Body of pancreas (tissue), 4 donors: ENCODE results near the gene COLEC11. TPM values are rescaled to one million over a fixed set of nuclear protein-coding genes. Genes with fewer than 3 reads are reported as not detected.
"Not testable (repeated sequence)": the region's sequence is repeated elsewhere in the genome, so short reads cannot be mapped to it uniquely, and the experiment has no call there.

Source experiments
- ATAC-seq: fragments of 150-250 bp; one replicate; pipeline ENCODE4 v1.9.1; 2016
- DNase-seq, 4 donors: peaks; one replicate each; pipeline ENCODE4 v3.0.0-alpha.2; 2019
- H3K27ac ChIP-seq, 4 donors: fragments of 200-600 bp; sonication (generic); 1 replicate in 3 of 4; 2 replicates in 1 of 4; pipeline versions ENCODE4 v1.5.1 to v1.6.1; 2016 to 2019; ENCODE audit warnings: mild to moderate bottlenecking in 1 of 4, mixed read lengths in 1 of 4, moderate library complexity in 1 of 4
- H3K27me3 ChIP-seq, 2 donors: fragments of 200-600 bp; sonication (generic); one replicate each; pipeline ENCODE4 v1.6.0; 2016; ENCODE audit warnings: mild to moderate bottlenecking in 1 of 2
- H3K36me3 ChIP-seq, 2 donors: fragments of 200-600 bp; sonication (generic); replicated peaks in 1 of 2; 2 replicates each; pipeline ENCODE4 v1.5.1; 2016; ENCODE audit warnings: low read depth in 2 of 2; ENCODE audit not compliant: insufficient read depth in 1 of 2
- H3K4me1 ChIP-seq: fragments of 200-600 bp; sonication (generic); one replicate; pipeline ENCODE4 v1.6.0; 2016
- H3K4me3 ChIP-seq, 2 donors: fragments of 200-600 bp; sonication (generic); 1 replicate in 1 of 2; 2 replicates in 1 of 2; pipeline ENCODE4 v1.5.1; 2016 to 2019
- H3K9me3 ChIP-seq, 3 donors: fragments of 200-600 bp; sonication (generic); 1 replicate in 2 of 3; 2 replicates in 1 of 3; pipeline ENCODE4 v1.5.1; 2016
- POLR2A ChIP-seq, 3 donors: fragments of 450-650 bp; IDR thresholded peaks; one replicate each; pipeline ENCODE4 v1.6.1; 2016; ENCODE audit warnings: antibody characterized with exemption in 3 of 3, mild to moderate bottlenecking in 2 of 3
- WGBS, 2 donors: methylation state at CpG; one replicate each; pipeline ENCODE4 v1.1.5; 2017; 5-methylcytosine and 5-hydroxymethylcytosine counted together
- intact Hi-C: fragments of 100-400 bp; cut with DNase I; formaldehyde crosslinking; loops from one replicate; pipeline ENCODE4 v1.15.1; 2023
- total RNA-seq, 2 donors: library from RNA; depleted of rRNA; stranded (reverse); fragments of >200 nt; gene quantifications; one replicate each; pipeline ENCODE4 v1.1.0, GENCODE V29; 2016
- TF ChIP-seq, protein P1 (sequence below), 7 experiments: fragments of 450-650 bp in 4 of 7; fragments of 200-600 bp in 3 of 7; sonication (generic) in 3 of 7; IDR thresholded peaks; one replicate each; pipeline ENCODE4 v1.5.1; 2016 to 2019; ENCODE audit warnings: antibody characterized with exemption in 7 of 7

The COLEC11 gene
- total RNA-seq, 2 donors from 2014 or later = 11.5 to 15.3 TPM

DNA sequence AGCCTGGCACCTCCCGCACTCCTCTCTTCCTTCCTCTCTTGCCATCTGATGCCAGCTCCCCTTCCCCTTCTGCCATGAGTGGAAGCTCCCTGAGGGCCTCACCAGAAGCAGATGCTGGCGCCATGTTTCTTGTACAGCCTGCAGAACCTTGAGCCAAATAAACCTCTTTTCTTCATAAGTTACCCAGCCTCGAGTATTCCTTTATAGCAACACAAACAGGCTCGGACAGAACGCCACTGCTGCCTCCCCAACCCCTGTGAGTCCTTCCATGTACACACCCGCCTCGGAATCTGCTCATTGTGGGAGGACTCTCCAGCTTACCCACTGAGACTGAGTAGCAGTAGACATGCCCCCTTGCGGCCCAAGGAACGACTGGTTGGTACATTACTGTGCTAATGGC is 28.1 kb upstream of the COLEC11 start:
- H3K4me3 ChIP-seq = no peak overlapping the region
- no peaks in the 10 kb centered on the region for H3K36me3 ChIP-seq
- no peak overlapping the region for H3K27ac ChIP-seq
- no peaks in the 10 kb centered on the region for H3K4me1 ChIP-seq
- DNase-seq (no peak), ATAC-seq (no peak)
- no peaks in the 10 kb centered on the region for H3K9me3 ChIP-seq
- TF ChIP-seq, protein P1, sequence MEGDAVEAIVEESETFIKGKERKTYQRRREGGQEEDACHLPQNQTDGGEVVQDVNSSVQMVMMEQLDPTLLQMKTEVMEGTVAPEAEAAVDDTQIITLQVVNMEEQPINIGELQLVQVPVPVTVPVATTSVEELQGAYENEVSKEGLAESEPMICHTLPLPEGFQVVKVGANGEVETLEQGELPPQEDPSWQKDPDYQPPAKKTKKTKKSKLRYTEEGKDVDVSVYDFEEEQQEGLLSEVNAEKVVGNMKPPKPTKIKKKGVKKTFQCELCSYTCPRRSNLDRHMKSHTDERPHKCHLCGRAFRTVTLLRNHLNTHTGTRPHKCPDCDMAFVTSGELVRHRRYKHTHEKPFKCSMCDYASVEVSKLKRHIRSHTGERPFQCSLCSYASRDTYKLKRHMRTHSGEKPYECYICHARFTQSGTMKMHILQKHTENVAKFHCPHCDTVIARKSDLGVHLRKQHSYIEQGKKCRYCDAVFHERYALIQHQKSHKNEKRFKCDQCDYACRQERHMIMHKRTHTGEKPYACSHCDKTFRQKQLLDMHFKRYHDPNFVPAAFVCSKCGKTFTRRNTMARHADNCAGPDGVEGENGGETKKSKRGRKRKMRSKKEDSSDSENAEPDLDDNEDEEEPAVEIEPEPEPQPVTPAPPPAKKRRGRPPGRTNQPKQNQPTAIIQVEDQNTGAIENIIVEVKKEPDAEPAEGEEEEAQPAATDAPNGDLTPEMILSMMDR (IDR thresholded peaks at IDR 0.05) = no peak
- no peak for TF ChIP-seq POLR2A (IDR thresholded peaks at IDR 0.05)
- intact Hi-C loops = no loop called here
- no peaks in the 10 kb centered on the region for H3K27me3 ChIP-seq
- 85 to 91% methylated on average over 9 of the region's 9 CpGs for WGBS, 2 donors

DNA sequence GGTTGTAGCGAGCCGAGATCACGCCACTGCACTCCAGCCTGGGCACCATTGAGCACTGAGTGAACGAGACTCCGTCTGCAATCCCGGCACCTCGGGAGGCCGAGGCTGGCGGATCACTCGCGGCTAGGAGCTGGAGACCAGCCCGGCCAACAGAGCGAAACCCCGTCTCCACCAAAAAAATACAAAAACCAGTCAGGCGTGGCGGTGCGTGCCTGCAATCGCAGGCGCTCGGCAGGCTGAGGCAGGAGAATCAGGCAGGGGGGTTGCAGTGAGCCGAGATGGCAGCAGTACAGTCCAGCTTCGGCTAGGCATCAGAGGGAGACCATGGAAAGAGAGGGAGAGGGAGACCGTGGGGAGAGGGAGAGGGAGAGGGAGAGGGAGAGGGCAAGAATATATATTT is 25.3 kb upstream of the COLEC11 start:
- H3K27ac ChIP-seq, DNase-seq, H3K27me3 ChIP-seq, H3K9me3 ChIP-seq, intact Hi-C loops, ATAC-seq, H3K4me1 ChIP-seq, H3K36me3 ChIP-seq, H3K4me3 ChIP-seq: not testable (repeated sequence)
- WGBS, 2 donors = 94% methylated on average over 9 to 16 of the region's 23 CpGs

DNA sequence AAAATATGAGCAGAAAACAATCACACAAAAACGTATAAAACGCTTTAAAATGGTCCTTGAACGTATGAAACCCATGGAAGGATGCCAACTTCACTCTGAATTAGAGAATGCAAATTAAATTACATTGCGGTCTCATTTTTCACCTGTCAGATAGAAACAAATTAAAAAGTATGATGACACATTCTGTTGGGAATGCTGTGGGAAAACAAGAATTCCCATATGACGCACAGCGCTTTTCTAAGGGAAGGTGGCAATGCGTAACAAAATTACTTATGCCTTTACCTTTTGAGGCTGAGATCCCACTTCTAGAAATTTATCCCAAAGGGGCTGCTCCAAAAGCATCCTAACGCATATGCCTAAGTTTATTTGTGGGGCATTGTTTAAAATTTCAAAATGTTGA is 23.6 kb upstream of the COLEC11 start:
- ATAC-seq (no peak), DNase-seq (no peak)
- Histone ChIP-seq H3K4me3 (no peak overlapping the region), H3K27me3 (no peaks in the 10 kb centered on the region), H3K27ac (no peak overlapping the region), H3K9me3 (no peaks in the 10 kb centered on the region), H3K36me3 (no peaks in the 10 kb centered on the region), H3K4me1 (peaks cover 9% of the 10 kb centered on the region)
- 69 to 75% methylated on average over 8 of the region's 8 CpGs for WGBS, 2 donors
- intact Hi-C loops = no loop called here
- TF ChIP-seq, protein P1 (IDR thresholded peaks at IDR 0.05) = no peak
- no peak for TF ChIP-seq POLR2A (IDR thresholded peaks at IDR 0.05)

DNA sequence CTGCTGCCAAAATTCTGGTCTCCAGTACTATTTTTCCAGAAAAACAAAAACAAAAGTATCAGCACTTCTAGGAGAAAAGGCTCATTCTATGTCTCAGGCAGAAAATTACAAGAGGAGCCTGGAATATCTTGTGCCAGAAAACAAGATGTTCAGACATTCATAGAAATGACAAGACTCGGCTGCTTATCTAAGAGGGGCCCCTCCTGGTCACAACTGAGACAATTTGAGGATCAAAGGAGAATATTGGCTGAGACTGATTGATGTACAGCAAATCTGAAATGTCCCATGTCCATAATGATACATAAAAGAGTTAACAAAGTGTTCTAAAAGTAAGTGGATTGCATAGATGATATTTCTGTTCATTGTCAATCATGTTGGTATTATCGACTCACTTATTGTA is 22.3 kb upstream of the COLEC11 start:
- H3K27me3 ChIP-seq = no peaks in the 10 kb centered on the region
- intact Hi-C loops = no loop called here

DNA sequence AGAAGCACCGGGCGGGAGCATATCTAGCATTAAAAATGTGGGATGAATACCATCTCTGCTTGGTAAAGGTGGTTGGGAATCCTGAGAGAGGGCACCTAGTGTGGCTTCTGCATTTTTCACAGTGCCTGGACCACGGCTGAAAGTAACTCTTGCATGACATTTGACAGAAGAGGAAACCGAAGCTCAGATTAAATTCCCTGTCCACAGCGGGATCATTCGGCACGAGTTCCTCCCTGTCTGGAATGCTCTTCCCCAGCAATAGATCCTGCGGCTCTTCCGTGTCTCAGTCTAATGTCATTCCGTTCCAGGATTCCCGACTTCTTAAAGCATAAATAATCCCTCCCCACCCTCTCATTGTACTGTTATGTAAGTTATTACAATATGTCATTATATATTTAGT is 20.8 kb upstream of the COLEC11 start:
- TF ChIP-seq, protein P1 (IDR thresholded peaks at IDR 0.05) = no peak
- no peak for TF ChIP-seq POLR2A (IDR thresholded peaks at IDR 0.05)
- no peak for ATAC-seq
- Histone ChIP-seq H3K9me3 (no peaks in the 10 kb centered on the region), H3K4me3 (no peak overlapping the region), H3K36me3 (peaks cover 0 to 5% of the 10 kb centered on the region in 2 donors), H3K27ac (no peak overlapping the region), H3K4me1 (peaks cover 37% of the 10 kb centered on the region), H3K27me3 (no peaks in the 10 kb centered on the region)
- DNase-seq = no peak
- intact Hi-C loops = no loop called here
- 92 to 95% methylated on average over 11 of the region's 11 CpGs for WGBS, 2 donors

More for the DNA sequence above, 22.3 kb upstream of the COLEC11 start:
- no peak overlapping the region for H3K4me3 ChIP-seq
- H3K9me3 ChIP-seq = no peaks in the 10 kb centered on the region
- H3K36me3 ChIP-seq = no peaks in the 10 kb centered on the region
- H3K4me1 ChIP-seq = peaks cover 22% of the 10 kb centered on the region
- no peak for ATAC-seq
- WGBS, 2 donors = 40 to 43% methylated on average over 2 of the region's 2 CpGs
- DNase-seq = no peak
- TF ChIP-seq, protein P1 (IDR thresholded peaks at IDR 0.05) = no peak
- no peak for TF ChIP-seq POLR2A (IDR thresholded peaks at IDR 0.05)
- no peak overlapping the region for H3K27ac ChIP-seq
